ENCODE results near the gene SF3A1. TPM values are rescaled to one million over a fixed set of nuclear protein-coding genes. Genes with fewer than 3 reads are reported as not detected.

Gene SF3A1
- total RNA-seq, 1 donor from 2014 or later, result 18.8 TPM

GRCh38 chr22:30326706-30327362 lies 29.9 kb downstream of the SF3A1 start, which contains the start of gene TBC1D10A:
Gene TBC1D10A (minus strand): TSS chr22:30326941. CDS start chr22:30326881, 60 bp downstream.
- Histone ChIP-seq H3K27me3 (ENCODE audit: control insufficient read depth in 3 of 3, insufficient read depth in 3 of 3, low read length in 3 of 3) (no peaks in the 10 kb centered on the region), H3K36me3 (ENCODE audit: control insufficient read depth in 3 of 3, insufficient read depth in 3 of 3, low read length in 3 of 3) (peaks cover 2 to 5% (median 3%) of the 10 kb centered on the region in 3 donors), H3K9me3 (ENCODE audit: control insufficient read depth in 3 of 3, low read length in 3 of 3) (no peaks in the 10 kb centered on the region), H3K4me3 (ENCODE audit: low read length in 3 of 3) (peak within 1 kb of the TSS; percentile 74 to 82 (median 80)), H3K9ac (ENCODE audit: low read depth in 1 of 3, low read length in 3 of 3) (peak within 1 kb of the TSS; percentile 68 to 80 (median 70)), H3K4me1 (ENCODE audit: control insufficient read depth in 3 of 3, insufficient read depth in 3 of 3, low read length in 3 of 3) (peaks cover 24 to 28% (median 27%) of the 10 kb centered on the region in 3 donors), H3K27ac (ENCODE audit: low read depth, low read length) (peak within 1 kb of the TSS; percentile 60)

GRCh38 chr22:30326255-30326705 lies 30.4 kb downstream of the SF3A1 start:
- Histone ChIP-seq H3K27ac (ENCODE audit: low read depth, low read length) (peak overlapping the region; percentile 25), H3K9me3 (ENCODE audit: control insufficient read depth in 3 of 3, low read length in 3 of 3) (no peaks in the 10 kb centered on the region), H3K4me1 (ENCODE audit: control insufficient read depth in 3 of 3, insufficient read depth in 3 of 3, low read length in 3 of 3) (peaks cover 28 to 33% (median 30%) of the 10 kb centered on the region in 3 donors), H3K4me3 (ENCODE audit: low read length in 3 of 3) (peak overlapping the region; percentile 74 to 82 (median 80)), H3K9ac (ENCODE audit: low read depth in 1 of 3, low read length in 3 of 3) (peak overlapping the region; percentile 68 to 80 (median 70)), H3K27me3 (ENCODE audit: control insufficient read depth in 3 of 3, insufficient read depth in 3 of 3, low read length in 3 of 3) (no peaks in the 10 kb centered on the region), H3K36me3 (ENCODE audit: control insufficient read depth in 3 of 3, insufficient read depth in 3 of 3, low read length in 3 of 3) (peaks cover 2 to 4% (median 2%) of the 10 kb centered on the region in 3 donors)

- peak overlapping the region; percentile 60 for H3K27ac ChIP-seq (ENCODE audit: low read depth, low read length)
- peaks cover 33 to 35% (median 34%) of the 10 kb centered on the region in 3 donors for H3K4me1 ChIP-seq (ENCODE audit: control insufficient read depth in 3 of 3, insufficient read depth in 3 of 3, low read length in 3 of 3)
- no peaks in the 10 kb centered on the region for H3K27me3 ChIP-seq (ENCODE audit: control insufficient read depth in 3 of 3, insufficient read depth in 3 of 3, low read length in 3 of 3)
- H3K36me3 ChIP-seq (ENCODE audit: control insufficient read depth in 3 of 3, insufficient read depth in 3 of 3, low read length in 3 of 3), result peaks cover 0 to 3% (median 2%) of the 10 kb centered on the region in 3 donors
- peak overlapping the region; percentile 51 to 80 (median 70) for H3K9ac ChIP-seq (ENCODE audit: low read depth in 1 of 3, low read length in 3 of 3)
- peak overlapping the region; percentile 74 to 82 (median 80) for H3K4me3 ChIP-seq (ENCODE audit: low read length in 3 of 3)
- no peaks in the 10 kb centered on the region for H3K9me3 ChIP-seq (ENCODE audit: control insufficient read depth in 3 of 3, low read length in 3 of 3)
Observed at GRCh38 chr22:30325724-30326254, 30.9 kb downstream of the SF3A1 start.

- H3K27me3 ChIP-seq (ENCODE audit: control insufficient read depth in 3 of 3, insufficient read depth in 3 of 3, low read length in 3 of 3), result no peaks in the 10 kb centered on the region
- peak overlapping the region; percentile 39 to 80 (median 51) for H3K9ac ChIP-seq (ENCODE audit: low read depth in 1 of 3, low read length in 3 of 3)
- no peaks in the 10 kb centered on the region for H3K9me3 ChIP-seq (ENCODE audit: control insufficient read depth in 3 of 3, low read length in 3 of 3)
- peak overlapping the region; percentile 74 to 82 (median 80) for H3K4me3 ChIP-seq (ENCODE audit: low read length in 3 of 3)
- peaks cover 34 to 41% (median 39%) of the 10 kb centered on the region in 3 donors for H3K4me1 ChIP-seq (ENCODE audit: control insufficient read depth in 3 of 3, insufficient read depth in 3 of 3, low read length in 3 of 3)
- peaks cover 0 to 5% (median 3%) of the 10 kb centered on the region in 3 donors for H3K36me3 ChIP-seq (ENCODE audit: control insufficient read depth in 3 of 3, insufficient read depth in 3 of 3, low read length in 3 of 3)
- H3K27ac ChIP-seq (ENCODE audit: low read depth, low read length), result peak overlapping the region; percentile 60
Observed at GRCh38 chr22:30325065-30325720, 31.5 kb downstream of the SF3A1 start.

GRCh38 chr22:30324014-30324730 lies 32.5 kb downstream of the SF3A1 start:
- Histone ChIP-seq H3K27ac (ENCODE audit: low read depth, low read length) (no peak overlapping the region), H3K4me1 (ENCODE audit: control insufficient read depth in 3 of 3, insufficient read depth in 3 of 3, low read length in 3 of 3) (peaks cover 34 to 50% (median 43%) of the 10 kb centered on the region in 3 donors), H3K36me3 (ENCODE audit: control insufficient read depth in 3 of 3, insufficient read depth in 3 of 3, low read length in 3 of 3) (peaks cover 3 to 5% (median 3%) of the 10 kb centered on the region in 3 donors), H3K9ac (ENCODE audit: low read depth in 1 of 3, low read length in 3 of 3) (no peak overlapping the region), H3K27me3 (ENCODE audit: control insufficient read depth in 3 of 3, insufficient read depth in 3 of 3, low read length in 3 of 3) (no peaks in the 10 kb centered on the region), H3K4me3 (ENCODE audit: low read length in 3 of 3) (peak overlapping the region in 1 of 3 donors; percentile 38), H3K9me3 (ENCODE audit: control insufficient read depth in 3 of 3, low read length in 3 of 3) (no peaks in the 10 kb centered on the region)

- Histone ChIP-seq H3K4me3 (ENCODE audit: low read length in 3 of 3) (no peak overlapping the region), H3K27ac (ENCODE audit: low read depth, low read length) (no peak overlapping the region), H3K4me1 (ENCODE audit: control insufficient read depth in 3 of 3, insufficient read depth in 3 of 3, low read length in 3 of 3) (peaks cover 38 to 53% (median 50%) of the 10 kb centered on the region in 3 donors), H3K9me3 (ENCODE audit: control insufficient read depth in 3 of 3, low read length in 3 of 3) (no peaks in the 10 kb centered on the region), H3K9ac (ENCODE audit: low read depth in 1 of 3, low read length in 3 of 3) (no peak overlapping the region), H3K27me3 (ENCODE audit: control insufficient read depth in 3 of 3, insufficient read depth in 3 of 3, low read length in 3 of 3) (no peaks in the 10 kb centered on the region), H3K36me3 (ENCODE audit: control insufficient read depth in 3 of 3, insufficient read depth in 3 of 3, low read length in 3 of 3) (peaks cover 3 to 5% (median 3%) of the 10 kb centered on the region in 3 donors)
Observed at GRCh38 chr22:30323246-30323645, 33.4 kb downstream of the SF3A1 start.

- Histone ChIP-seq H3K27me3 (ENCODE audit: control insufficient read depth in 3 of 3, insufficient read depth in 3 of 3, low read length in 3 of 3) (no peaks in the 10 kb centered on the region), H3K4me3 (ENCODE audit: low read length in 3 of 3) (no peak overlapping the region), H3K36me3 (ENCODE audit: control insufficient read depth in 3 of 3, insufficient read depth in 3 of 3, low read length in 3 of 3) (peaks cover 3 to 5% (median 3%) of the 10 kb centered on the region in 3 donors), H3K9ac (ENCODE audit: low read depth in 1 of 3, low read length in 3 of 3) (no peak overlapping the region), H3K27ac (ENCODE audit: low read depth, low read length) (peak overlapping the region; percentile 15), H3K9me3 (ENCODE audit: control insufficient read depth in 3 of 3, low read length in 3 of 3) (no peaks in the 10 kb centered on the region), H3K4me1 (ENCODE audit: control insufficient read depth in 3 of 3, insufficient read depth in 3 of 3, low read length in 3 of 3) (peaks cover 39 to 49% (median 44%) of the 10 kb centered on the region in 3 donors)
Observed at GRCh38 chr22:30321461-30321860, 35.2 kb downstream of the SF3A1 start.

GRCh38 chr22:30320021-30320556 lies 36.6 kb downstream of the SF3A1 start:
- Histone ChIP-seq H3K9ac (ENCODE audit: low read depth in 1 of 3, low read length in 3 of 3) (no peak overlapping the region), H3K4me1 (ENCODE audit: control insufficient read depth in 3 of 3, insufficient read depth in 3 of 3, low read length in 3 of 3) (peaks cover 27 to 42% (median 36%) of the 10 kb centered on the region in 3 donors), H3K27me3 (ENCODE audit: control insufficient read depth in 3 of 3, insufficient read depth in 3 of 3, low read length in 3 of 3) (no peaks in the 10 kb centered on the region), H3K27ac (ENCODE audit: low read depth, low read length) (no peak overlapping the region), H3K4me3 (ENCODE audit: low read length in 3 of 3) (no peak overlapping the region), H3K36me3 (ENCODE audit: control insufficient read depth in 3 of 3, insufficient read depth in 3 of 3, low read length in 3 of 3) (peaks cover 2 to 3% (median 3%) of the 10 kb centered on the region in 3 donors), H3K9me3 (ENCODE audit: control insufficient read depth in 3 of 3, low read length in 3 of 3) (no peaks in the 10 kb centered on the region)

GRCh38 chr22:30318799-30319419 lies 37.8 kb downstream of the SF3A1 start:
- Histone ChIP-seq H3K9ac (ENCODE audit: low read depth in 1 of 3, low read length in 3 of 3) (no peak overlapping the region), H3K4me3 (ENCODE audit: low read length in 3 of 3) (no peak overlapping the region), H3K27ac (ENCODE audit: low read depth, low read length) (no peak overlapping the region), H3K27me3 (ENCODE audit: control insufficient read depth in 3 of 3, insufficient read depth in 3 of 3, low read length in 3 of 3) (no peaks in the 10 kb centered on the region), H3K4me1 (ENCODE audit: control insufficient read depth in 3 of 3, insufficient read depth in 3 of 3, low read length in 3 of 3) (peaks cover 20 to 34% (median 27%) of the 10 kb centered on the region in 3 donors), H3K9me3 (ENCODE audit: control insufficient read depth in 3 of 3, low read length in 3 of 3) (no peaks in the 10 kb centered on the region), H3K36me3 (ENCODE audit: control insufficient read depth in 3 of 3, insufficient read depth in 3 of 3, low read length in 3 of 3) (peaks cover 2 to 3% (median 3%) of the 10 kb centered on the region in 3 donors)

Measured in skeletal muscle tissue (tissue), 4 donors.